Endothelial cell of umbilical vein (primary cell): ENCODE data around the gene C4A.
"Not testable (repeated sequence)": the region's sequence is repeated elsewhere in the genome, so short reads cannot be mapped to it uniquely, and the experiment has no call there.

Experiments
- EZH2 ChIP-seq: IDR thresholded peaks from 2 replicates; pipeline ENCODE4 v1.6.1; 2012; ENCODE audit warnings: borderline replicate concordance, low read depth, mild to moderate bottlenecking, moderate library complexity, low read length, inconsistent platforms; ENCODE audit not compliant: severe bottlenecking
- FOS ChIP-seq: IDR thresholded peaks from 2 replicates; pipeline ENCODE4 v1.6.1; 2011; ENCODE audit warnings: mild to moderate bottlenecking, low read length, moderate library complexity, borderline replicate concordance; ENCODE audit not compliant: insufficient read depth
- JUN ChIP-seq: IDR thresholded peaks from 2 replicates; pipeline ENCODE4 v1.6.1; 2011; ENCODE audit warnings: borderline replicate concordance, low read depth; ENCODE audit not compliant: insufficient read length, insufficient read depth
- MAX ChIP-seq: IDR thresholded peaks from 2 replicates; pipeline ENCODE4 v1.6.1; 2011; ENCODE audit not compliant: insufficient read depth, insufficient read length
- MYC ChIP-seq: IDR thresholded peaks from one replicate; pipeline ENCODE4 v1.6.1; 2011; ENCODE audit warnings: mild to moderate bottlenecking, low read depth, low read length
- POLR2A ChIP-seq: IDR thresholded peaks from 2 replicates; pipeline ENCODE4 v1.6.1; 2012; ENCODE audit warnings: low read depth, mild to moderate bottlenecking, control low read depth, low read length
- POLR2AphosphoS5 ChIP-seq: IDR thresholded peaks from 2 replicates; pipeline ENCODE4 v1.6.1; 2012; ENCODE audit warnings: low read depth, mild to moderate bottlenecking, control low read depth, low read length, moderate library complexity; ENCODE audit not compliant: insufficient read depth
- TF ChIP-seq, protein P1 (sequence below), 2 donors: IDR thresholded peaks; 1 replicate in 1 of 2; 2 replicates in 1 of 2; pipeline ENCODE4 v1.5.1; 2011; ENCODE audit warnings: low read length in 2 of 2, mild to moderate bottlenecking in 2 of 2, moderate library complexity in 2 of 2, control low read depth in 1 of 2, inconsistent platforms in 1 of 2, low read depth in 1 of 2; ENCODE audit not compliant: insufficient read depth in 1 of 2; ENCODE audit errors: extremely low read depth in 1 of 2

GRCh38 chr6:31996385-31996784 lies 14.5 kb downstream of the C4A start:
- TF ChIP-seq, protein P1, sequence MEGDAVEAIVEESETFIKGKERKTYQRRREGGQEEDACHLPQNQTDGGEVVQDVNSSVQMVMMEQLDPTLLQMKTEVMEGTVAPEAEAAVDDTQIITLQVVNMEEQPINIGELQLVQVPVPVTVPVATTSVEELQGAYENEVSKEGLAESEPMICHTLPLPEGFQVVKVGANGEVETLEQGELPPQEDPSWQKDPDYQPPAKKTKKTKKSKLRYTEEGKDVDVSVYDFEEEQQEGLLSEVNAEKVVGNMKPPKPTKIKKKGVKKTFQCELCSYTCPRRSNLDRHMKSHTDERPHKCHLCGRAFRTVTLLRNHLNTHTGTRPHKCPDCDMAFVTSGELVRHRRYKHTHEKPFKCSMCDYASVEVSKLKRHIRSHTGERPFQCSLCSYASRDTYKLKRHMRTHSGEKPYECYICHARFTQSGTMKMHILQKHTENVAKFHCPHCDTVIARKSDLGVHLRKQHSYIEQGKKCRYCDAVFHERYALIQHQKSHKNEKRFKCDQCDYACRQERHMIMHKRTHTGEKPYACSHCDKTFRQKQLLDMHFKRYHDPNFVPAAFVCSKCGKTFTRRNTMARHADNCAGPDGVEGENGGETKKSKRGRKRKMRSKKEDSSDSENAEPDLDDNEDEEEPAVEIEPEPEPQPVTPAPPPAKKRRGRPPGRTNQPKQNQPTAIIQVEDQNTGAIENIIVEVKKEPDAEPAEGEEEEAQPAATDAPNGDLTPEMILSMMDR (IDR thresholded peaks at IDR 0.05; ENCODE audit: extremely low read depth in 1 of 2, insufficient read depth in 1 of 2, low read depth in 1 of 2, low read length in 2 of 2), result not testable (repeated sequence)
- not testable (repeated sequence) for TF ChIP-seq POLR2AphosphoS5, EZH2, MYC, FOS, JUN, MAX, POLR2A
